Fibroblast of pulmonary artery (primary cell): ENCODE data around the gene NMRK1.

Experiments
- DNase-seq: peaks from one replicate; pipeline ENCODE4 v3.0.0-alpha.2; 2010; ENCODE audit warnings: low read depth
- H3K4me3 ChIP-seq: replicated peaks from 2 replicates; pipeline ENCODE4 v1.5.1; 2011; ENCODE audit warnings: low read depth, mild to moderate bottlenecking, control low read depth, low read length, moderate library complexity
- CTCF ChIP-seq: IDR thresholded peaks from 2 replicates; pipeline ENCODE4 v1.5.1; 2011; ENCODE audit warnings: mild to moderate bottlenecking, control low read depth, low read length, inconsistent platforms; ENCODE audit errors: missing control alignments

Gene NMRK1

GRCh38 chr9:75063556-75064305, 24.2 kb downstream of the NMRK1 start:
- DNase-seq: no peak
- no peak overlapping the region for H3K4me3 ChIP-seq
- TF ChIP-seq CTCF: no peak

- DNase-seq: no peak
- H3K4me3 ChIP-seq: no peak overlapping the region
- no peak for TF ChIP-seq CTCF
Observed at GRCh38 chr9:75061169-75061568, 26.8 kb downstream of the NMRK1 start.

- no peak for TF ChIP-seq CTCF
- peak; percentile 25 for DNase-seq
- H3K4me3 ChIP-seq: no peak overlapping the region
Observed at GRCh38 chr9:75054368-75055001, 33.5 kb downstream of the NMRK1 start.

GRCh38 chr9:75053869-75054268, 34.1 kb downstream of the NMRK1 start:
- no peak for TF ChIP-seq CTCF
- no peak for DNase-seq
- H3K4me3 ChIP-seq: no peak overlapping the region

- no peak for TF ChIP-seq CTCF
- H3K4me3 ChIP-seq: no peak overlapping the region
- no peak for DNase-seq
Observed at GRCh38 chr9:75051285-75051684, 36.7 kb downstream of the NMRK1 start.

- no peak for DNase-seq
- no peak for TF ChIP-seq CTCF
- H3K4me3 ChIP-seq: no peak overlapping the region
Observed at GRCh38 chr9:75047506-75047905, 40.4 kb downstream of the NMRK1 start.
